ENCODE data around the gene LEPROT. TPM values are rescaled to one million over a fixed set of nuclear protein-coding genes. Genes with fewer than 3 reads are reported as not detected.
"Not testable (repeated sequence)": the region's sequence is repeated elsewhere in the genome, so short reads cannot be mapped to it uniquely, and the experiment has no call there.

Gene LEPROT
- total RNA-seq, 1 experiment from 2014 or later = 40.8 TPM

DNA sequence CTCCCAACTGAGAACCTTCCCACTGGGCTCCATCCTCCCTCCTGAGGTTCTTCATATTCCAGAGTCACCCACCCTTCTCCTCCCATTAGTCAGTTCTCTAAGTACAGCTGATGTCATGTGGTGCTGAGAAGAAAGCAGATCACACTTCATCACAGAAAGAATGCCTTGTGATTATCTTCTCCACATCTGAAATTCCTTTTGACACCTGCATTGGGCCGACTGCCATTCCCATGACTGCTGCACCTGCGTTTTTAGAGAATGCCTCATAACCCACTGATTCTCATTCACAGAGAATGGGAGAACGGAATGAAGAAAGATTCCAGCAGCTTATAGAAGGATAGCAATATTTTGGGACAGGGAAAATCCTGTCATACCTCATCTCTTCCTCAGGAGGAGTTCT, 14.3 kb downstream of the LEPROT start:
- no peak for DNase-seq (ENCODE audit: extremely low read depth, low read depth)

DNA sequence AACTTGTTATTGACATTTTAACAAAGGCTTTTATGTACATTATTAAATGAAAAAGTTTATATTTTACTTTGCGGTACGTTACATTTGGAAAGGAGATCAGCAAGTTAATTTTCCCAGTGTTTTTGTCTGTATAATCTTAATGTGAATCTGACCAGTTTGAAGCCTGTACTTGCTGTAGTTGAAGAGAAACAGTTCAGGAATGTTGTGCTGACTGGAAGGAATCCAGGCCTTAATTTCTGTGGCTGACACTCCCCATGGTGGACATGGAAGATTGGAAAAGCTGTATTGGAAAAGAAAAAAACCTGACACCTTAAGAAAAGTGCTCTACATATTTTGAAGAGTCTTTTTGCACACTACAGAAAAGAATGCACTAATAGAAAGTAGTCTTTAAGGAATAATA, 15.5 kb downstream of the LEPROT start:
- DNase-seq (ENCODE audit: extremely low read depth, low read depth) = no peak

DNA sequence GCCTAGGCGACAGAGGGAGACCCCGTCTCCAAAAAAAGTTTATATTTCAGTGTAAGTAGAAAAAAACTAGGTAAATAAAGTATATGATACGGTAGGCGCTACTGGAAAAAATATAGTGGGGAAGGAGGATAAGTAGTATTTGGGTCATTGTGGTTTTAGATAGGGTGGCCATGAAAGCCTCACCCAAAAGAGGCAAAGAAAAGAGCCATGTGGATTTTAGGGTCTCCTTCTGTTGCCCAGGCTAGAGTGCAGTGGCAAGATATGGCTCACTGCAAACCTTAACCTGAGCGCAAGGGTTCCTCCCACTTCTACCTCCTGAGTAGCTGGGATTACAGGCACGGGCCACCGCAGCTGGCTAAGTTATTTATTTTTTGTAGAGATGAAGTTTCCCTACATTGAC, 17.1 kb downstream of the LEPROT start:
- no peak for DNase-seq (ENCODE audit: extremely low read depth, low read depth)

- DNase-seq (ENCODE audit: extremely low read depth, low read depth) = no peak
Observed at GRCh38 chr1:65440322-65440900, 19.9 kb downstream of the LEPROT start.

- no peak for DNase-seq (ENCODE audit: extremely low read depth, low read depth)
Observed at GRCh38 chr1:65440915-65441314, 20.4 kb downstream of the LEPROT start.

DNA sequence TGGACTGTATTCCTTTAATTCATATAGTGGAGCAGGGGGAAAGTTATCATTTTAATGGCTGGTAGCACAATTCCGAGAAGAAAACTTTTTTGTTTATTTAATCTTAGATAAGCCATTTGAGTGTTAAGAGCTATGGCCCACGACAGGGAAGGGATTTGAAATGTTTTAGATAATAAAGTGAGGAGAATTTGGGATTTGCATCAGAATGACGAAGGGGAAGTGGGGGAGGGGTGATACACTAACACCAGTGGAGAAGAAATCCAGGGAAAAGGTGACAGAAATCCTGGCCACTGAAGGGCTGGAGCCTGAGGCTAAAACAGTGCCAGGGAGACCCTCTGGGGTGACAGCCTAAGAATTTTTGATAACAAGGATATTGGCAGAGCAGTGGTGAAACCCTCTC, 21.0 kb downstream of the LEPROT start:
- no peak for DNase-seq (ENCODE audit: extremely low read depth, low read depth)

GRCh38 chr1:65442442-65442841, 22.0 kb downstream of the LEPROT start:
- no peak for DNase-seq (ENCODE audit: extremely low read depth, low read depth)

DNA sequence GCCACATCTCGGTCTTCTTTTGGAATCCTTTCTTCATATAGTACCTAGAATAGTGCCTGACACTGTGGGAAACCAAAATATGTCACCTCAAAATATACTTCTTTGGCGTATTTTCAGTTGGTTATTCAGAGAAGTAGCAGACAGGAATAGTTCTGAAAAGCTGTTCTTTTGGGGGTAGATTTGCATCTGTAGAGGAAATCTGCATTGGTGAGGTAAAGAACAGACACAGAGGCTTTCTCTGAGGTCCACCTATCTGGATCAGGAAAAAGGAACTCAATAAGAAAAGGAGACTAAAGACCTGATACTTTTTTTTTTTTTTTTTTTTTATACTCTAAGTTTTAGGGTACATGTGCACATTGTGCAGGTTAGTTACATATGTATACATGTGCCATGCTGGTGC, 23.2 kb downstream of the LEPROT start:
- no peak for DNase-seq (ENCODE audit: extremely low read depth, low read depth)

GRCh38 chr1:65444128-65444640, 23.7 kb downstream of the LEPROT start:
- no peak for DNase-seq (ENCODE audit: extremely low read depth, low read depth)

DNA sequence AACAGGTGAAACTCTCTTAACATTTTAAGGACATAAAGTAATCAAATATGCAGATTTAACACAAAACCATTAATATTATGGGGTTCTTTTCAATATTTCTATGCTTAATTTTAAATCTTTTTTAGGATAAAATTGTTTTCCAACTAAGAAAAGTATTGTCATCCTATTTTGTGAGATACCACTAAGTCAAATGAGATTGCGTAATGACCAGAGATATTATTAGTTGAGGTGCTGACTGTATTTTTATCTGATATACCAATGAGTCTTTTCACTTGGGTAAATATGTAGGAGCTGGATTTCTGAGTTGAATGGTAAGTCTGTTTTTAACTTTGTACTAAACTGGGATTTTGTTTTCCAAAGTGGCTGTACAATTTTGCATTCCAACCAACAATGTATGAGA, 25.4 kb downstream of the LEPROT start:
- no peak for DNase-seq (ENCODE audit: extremely low read depth, low read depth)

DNA sequence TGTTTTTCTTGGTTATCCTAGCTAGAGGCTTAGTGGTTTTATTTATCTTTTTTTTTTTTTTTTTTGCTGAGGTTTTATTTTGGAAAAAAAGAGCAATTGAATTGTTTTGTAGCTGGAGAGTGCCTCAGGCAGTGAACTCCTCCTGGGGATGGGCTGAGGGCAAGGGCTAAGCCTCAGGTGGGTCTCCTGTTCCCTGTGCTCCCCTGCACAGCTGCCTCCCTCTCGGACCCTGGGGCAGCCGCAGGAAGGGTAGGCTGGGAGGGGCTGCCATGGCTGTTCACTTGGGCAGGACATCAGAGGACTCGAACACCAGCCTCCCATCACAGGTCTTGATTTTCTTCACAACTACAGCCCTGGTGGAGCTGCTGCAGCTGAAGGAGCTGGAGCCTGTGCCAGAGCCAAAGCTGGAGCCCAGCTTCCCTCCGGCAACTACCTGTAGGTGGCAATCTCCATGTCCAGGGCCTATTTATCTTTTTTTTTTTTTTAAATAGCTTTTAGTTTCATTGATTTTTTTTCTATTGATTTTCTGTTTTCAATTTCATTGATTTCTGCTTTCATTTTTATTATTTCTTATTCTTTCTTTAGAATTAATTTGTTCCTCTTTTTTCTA, 28.9 kb downstream of the LEPROT start:
- no peak for DNase-seq (ENCODE audit: extremely low read depth, low read depth)

- not testable (repeated sequence) for DNase-seq (ENCODE audit: extremely low read depth, low read depth)
Observed at GRCh38 chr1:65455678-65456077, 35.2 kb downstream of the LEPROT start.

DNA sequence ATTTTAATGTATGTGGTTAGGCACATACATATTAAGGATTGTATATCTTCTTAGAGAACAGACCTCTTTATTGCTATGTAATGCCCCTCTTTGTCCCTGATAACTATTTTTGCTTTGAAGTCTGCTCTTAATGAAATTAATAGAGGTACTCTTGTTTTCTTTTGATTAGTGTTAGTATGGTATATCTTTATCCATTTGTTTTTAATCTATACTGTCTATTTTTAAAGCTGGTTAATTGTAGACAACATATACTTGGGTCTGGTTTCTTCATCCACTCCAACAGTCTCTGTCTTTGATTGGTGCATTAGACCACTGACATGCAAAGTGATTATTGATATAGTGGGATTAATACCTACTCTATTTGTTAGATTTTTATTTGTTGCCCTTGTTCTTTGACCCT, 36.0 kb downstream of the LEPROT start:
- no peak for DNase-seq (ENCODE audit: extremely low read depth, low read depth)

DNA sequence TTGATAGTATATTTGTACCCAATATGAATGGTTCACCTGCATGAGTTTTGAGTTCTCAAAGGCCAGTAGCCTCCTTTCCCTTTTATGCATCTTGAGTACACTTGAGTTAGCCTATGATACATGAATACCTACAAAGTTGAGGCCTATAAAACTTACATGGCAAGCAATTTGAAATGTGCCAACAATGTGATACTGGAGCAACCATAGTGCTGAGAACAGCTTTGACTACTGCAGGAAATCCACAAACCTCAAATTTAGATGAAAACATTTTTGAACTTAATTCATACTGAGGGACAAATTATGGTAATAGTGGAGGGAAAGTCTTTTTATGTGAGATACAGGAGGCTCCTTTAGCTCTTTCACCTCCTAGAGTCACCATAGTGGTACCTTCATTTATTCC, 37.4 kb downstream of the LEPROT start:
- DNase-seq (ENCODE audit: extremely low read depth, low read depth) = no peak

GRCh38 chr1:65458730-65459396, 38.4 kb downstream of the LEPROT start:
- DNase-seq (ENCODE audit: extremely low read depth, low read depth) = no peak

DNA sequence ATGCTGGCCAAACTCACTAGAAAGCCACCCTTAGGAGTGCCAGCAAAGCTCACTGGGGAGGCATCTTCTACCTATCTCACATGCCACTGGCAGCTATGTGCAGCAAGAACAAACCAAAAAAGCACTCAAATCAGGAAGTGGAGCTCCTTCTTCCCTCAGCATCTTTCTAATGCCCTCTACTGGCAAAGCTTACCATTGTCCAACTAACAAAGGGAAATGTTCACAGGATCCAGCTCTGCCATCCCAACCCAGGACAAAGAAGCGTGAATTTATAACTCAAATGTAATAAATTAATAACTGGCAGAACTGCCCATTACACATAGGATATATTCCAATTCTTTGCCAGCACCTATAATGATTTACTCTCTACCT, 38.9 kb downstream of the LEPROT start:
- DNase-seq (ENCODE audit: extremely low read depth, low read depth) = peak; percentile 12

DNA sequence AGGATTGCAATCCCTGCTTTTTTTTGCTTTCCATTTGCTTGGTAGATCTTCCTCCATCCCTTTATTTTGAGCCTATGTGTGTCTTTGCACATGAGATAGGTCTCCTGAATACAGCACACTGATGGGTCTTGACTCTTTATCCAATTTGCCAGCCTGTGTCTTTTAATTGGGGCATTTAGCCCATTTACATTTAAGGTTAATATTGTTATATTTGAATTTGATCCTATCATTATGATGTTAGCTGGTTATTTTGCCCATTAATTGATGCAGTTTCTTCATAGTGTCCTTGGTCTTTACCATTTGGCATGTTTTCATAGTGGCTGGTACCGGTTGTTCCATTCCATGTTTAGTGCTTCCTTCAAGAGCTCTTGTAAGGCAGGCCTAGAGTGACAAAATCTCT, 45.4 kb downstream of the LEPROT start:
- not testable (repeated sequence) for DNase-seq (ENCODE audit: extremely low read depth, low read depth)

DNA sequence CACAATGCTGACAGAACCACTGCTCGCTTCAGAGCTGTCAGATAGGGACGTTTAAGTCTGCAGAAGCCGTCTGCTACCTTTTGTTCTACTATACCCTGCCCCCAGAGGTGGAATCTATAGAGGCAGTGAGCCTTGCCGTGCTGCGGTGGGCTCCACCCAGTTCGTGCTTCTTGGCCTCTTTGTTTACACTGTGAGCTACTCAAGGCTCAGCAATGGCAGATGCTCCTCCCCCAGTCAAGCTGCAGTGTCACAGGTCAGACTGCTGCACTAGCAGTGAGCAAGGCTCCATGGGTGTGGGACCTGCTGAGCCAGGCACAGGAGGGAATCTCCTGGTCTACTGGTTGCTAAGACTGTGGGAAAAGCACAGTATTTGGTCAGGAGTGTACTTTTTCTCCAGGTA, 47.1 kb downstream of the LEPROT start:
- peak; percentile 47 for DNase-seq (ENCODE audit: extremely low read depth, low read depth)

DNA sequence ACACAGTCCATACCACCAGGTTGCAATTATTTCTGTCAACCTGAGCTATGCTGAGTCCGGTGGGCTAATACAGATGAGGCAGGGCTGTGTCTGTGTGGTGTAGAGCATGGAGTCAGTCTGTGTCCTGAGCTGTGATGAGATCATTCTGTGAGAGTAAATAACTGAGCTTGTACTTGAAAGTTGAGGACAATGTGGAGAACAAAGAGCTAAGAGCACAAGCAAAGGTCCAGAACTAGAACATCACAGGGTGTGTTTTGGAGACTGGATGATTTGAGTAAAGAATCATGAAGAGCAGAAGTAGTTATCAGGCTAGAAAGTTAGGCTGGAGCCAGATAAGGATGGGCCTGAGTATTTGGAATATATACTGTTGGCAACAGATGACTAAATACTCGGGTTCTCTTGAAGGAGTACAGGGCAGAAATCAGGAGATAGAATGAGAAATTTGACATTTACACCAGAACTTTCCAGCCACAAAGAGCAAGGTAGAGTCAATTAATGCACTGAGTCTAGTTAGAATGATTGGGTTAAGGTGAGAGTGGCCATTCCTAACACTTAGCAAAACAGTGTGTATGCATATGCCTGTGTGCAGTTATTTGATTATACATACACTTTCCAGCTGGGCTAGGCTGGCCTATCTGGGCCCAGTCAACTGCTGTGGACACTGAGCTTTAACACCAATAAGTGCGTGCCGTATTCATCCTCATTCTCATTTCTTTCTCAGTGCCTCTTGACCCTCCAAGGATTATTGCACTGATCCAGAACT, 48.8 kb downstream of the LEPROT start:
- no peak for DNase-seq (ENCODE audit: extremely low read depth, low read depth)

DNA sequence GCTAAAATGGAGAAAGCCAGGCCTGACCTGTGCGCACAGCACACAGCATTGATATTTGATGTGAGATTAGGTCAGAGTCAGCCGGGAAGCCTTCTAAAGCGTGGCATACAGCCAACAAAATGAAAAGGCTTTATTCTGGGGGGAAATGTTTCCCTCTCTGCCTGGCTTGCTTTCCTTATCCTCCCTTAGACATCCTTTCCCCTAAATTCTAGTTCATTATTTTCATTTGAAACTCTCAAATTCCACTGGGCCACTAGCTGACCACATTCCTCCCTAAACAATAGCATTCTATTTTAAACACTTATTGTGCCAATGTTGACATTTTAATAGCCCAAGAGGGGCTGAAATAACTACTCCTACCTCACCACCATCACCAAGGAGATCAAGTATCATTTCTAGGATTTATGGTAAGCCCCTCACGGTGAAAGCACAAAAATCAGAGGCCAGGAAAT, 49.4 kb downstream of the LEPROT start:
- no peak for DNase-seq (ENCODE audit: extremely low read depth, low read depth)

DNA sequence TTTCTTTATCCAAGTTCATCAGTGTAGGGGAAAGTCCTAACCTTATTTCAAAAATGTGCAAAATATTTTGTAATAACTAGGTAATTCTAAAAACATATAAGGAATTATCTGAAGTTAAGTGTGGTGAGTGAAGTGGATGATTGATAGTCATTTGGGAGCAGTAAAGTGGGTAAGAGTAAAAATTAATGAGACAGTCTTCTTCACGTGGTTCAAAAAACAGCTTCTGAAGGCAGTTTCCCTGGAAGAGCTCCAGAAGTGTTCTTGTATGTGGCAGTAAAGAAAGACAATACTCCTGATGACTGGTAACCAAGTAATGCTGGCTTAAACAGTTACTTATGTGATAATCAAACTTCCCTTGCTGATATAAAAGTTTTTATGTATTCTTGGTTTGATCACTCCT, 50.3 kb downstream of the LEPROT start:
- DNase-seq (ENCODE audit: extremely low read depth, low read depth) = no peak
